ENCODE results near the gene LPCAT4.

GRCh38 chr15:34348735-34349300, 18.2 kb downstream of the LPCAT4 start:
- TF ChIP-seq ZNF124 (CRISPR knock-in tag; IDR thresholded peaks at IDR 0.05): no peak
- TF ChIP-seq SFPQ (IDR thresholded peaks at IDR 0.05; ENCODE audit: low read depth, low read length): no peak
- no peak for TF ChIP-seq TRIM24 (IDR thresholded peaks at IDR 0.05)
- no peak for TF ChIP-seq NFYB (IDR thresholded peaks at IDR 0.05; ENCODE audit: extremely low read depth, insufficient read length)
- no peak for TF ChIP-seq PURB (CRISPR knock-in tag; IDR thresholded peaks at IDR 0.05; ENCODE audit: low read depth)
- no peak for TF ChIP-seq POLR2AphosphoS5 (IDR thresholded peaks at IDR 0.05; ENCODE audit: control insufficient read depth, insufficient read depth, low read depth, low read length)
- no peak for TF ChIP-seq ZNF23 (CRISPR knock-in tag; IDR thresholded peaks at IDR 0.05)
- TF ChIP-seq ATF2 (CRISPR knock-in tag; IDR thresholded peaks at IDR 0.05): no peak
- TF ChIP-seq CTCF (IDR thresholded peaks at IDR 0.05 in 2 of 3, conservative IDR thresholded peaks at IDR 0.05 in 1 of 3; ENCODE audit: insufficient read depth in 2 of 3, low read depth in 1 of 3, low read length in 3 of 3): no peak

Data from K562 (cell line).